PC-3 (cell line): ENCODE data around the gene RERE.

Experiments used
- EZH2 ChIP-seq: fragments of 300-600 bp; sonication (generic); IDR thresholded peaks from one replicate; pipeline ENCODE4 v1.6.1; 2017; ENCODE audit warnings: antibody characterized with exemption, mild to moderate bottlenecking, low read length; ENCODE audit not compliant: unreplicated experiment
- TF ChIP-seq, protein P1 (sequence below): fragments of 300-600 bp; sonication (generic); conservative IDR thresholded peaks from 2 replicates; pipeline ENCODE4 v1.5.1; 2017; ENCODE audit warnings: antibody characterized with exemption, low read depth, mild to moderate bottlenecking, low read length

DNA sequence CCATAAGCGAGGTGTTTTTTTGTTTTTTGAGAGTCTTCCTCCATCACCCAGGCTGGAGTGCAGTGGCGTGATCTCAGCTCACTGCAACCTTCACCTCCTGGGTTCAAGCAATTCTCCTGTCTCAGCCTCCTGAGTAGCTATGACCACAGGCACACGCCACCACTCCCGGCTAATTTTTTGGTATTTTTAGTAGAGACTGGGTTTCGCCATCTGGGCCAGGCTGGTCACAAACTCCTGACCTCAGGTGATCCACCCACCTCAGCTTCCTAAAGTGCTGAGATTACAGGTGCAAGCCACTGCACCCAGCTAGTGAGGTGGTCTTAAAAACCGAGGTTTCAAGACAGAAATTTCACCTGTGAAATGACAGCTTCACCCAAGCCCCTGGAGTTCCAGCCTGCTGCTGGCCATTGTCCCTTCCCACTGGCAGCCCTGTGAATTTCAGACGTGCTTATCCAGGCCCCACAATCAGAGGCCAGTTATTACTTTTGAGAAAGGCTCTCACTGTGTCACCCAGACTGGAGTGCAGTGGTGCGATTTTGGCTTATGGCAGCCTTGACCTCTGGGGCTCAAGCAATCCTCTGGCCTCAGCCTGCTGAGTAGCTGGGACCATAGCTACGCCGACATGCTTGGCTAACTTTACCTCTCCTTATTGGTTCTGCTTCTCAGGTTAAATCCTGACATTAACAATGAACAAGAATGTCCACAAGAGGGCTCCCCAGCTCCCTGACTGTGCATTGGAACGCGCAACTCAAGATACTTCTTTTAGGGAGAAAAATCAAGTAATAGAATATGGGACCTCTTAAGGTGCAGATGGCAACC lies 41.7 kb upstream of the RERE start:
- TF ChIP-seq, protein P1, sequence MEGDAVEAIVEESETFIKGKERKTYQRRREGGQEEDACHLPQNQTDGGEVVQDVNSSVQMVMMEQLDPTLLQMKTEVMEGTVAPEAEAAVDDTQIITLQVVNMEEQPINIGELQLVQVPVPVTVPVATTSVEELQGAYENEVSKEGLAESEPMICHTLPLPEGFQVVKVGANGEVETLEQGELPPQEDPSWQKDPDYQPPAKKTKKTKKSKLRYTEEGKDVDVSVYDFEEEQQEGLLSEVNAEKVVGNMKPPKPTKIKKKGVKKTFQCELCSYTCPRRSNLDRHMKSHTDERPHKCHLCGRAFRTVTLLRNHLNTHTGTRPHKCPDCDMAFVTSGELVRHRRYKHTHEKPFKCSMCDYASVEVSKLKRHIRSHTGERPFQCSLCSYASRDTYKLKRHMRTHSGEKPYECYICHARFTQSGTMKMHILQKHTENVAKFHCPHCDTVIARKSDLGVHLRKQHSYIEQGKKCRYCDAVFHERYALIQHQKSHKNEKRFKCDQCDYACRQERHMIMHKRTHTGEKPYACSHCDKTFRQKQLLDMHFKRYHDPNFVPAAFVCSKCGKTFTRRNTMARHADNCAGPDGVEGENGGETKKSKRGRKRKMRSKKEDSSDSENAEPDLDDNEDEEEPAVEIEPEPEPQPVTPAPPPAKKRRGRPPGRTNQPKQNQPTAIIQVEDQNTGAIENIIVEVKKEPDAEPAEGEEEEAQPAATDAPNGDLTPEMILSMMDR = peak; percentile 72
- TF ChIP-seq EZH2 = no peak
